Tibial nerve (tissue), 3 donors: ENCODE results near the gene SSBP2.

Experiments
- CTCF ChIP-seq, 5 experiments: fragments of 200-600 bp in 3 of 5; fragments of 450-650 bp in 2 of 5; sonication (generic) in 3 of 5; IDR thresholded peaks; one replicate each; pipeline ENCODE4 v1.5.1; 2016 to 2019; ENCODE audit warnings: antibody characterized with exemption in 5 of 5, mild to moderate bottlenecking in 3 of 5, moderate library complexity in 2 of 5
- POLR2A ChIP-seq, 2 donors: fragments of 450-650 bp; IDR thresholded peaks; one replicate each; pipeline ENCODE4 v1.6.1; 2017; ENCODE audit warnings: antibody characterized with exemption in 2 of 2, mild to moderate bottlenecking in 2 of 2, moderate library complexity in 2 of 2

- TF ChIP-seq POLR2A (IDR thresholded peaks at IDR 0.05) (no peak), CTCF (IDR thresholded peaks at IDR 0.05) (no peak)
Observed at GRCh38 chr5:81761270-81761669, 10.4 kb upstream of the SSBP2 start.
